ENCODE measurements around the gene ATP2A3. TPM values are rescaled to one million over a fixed set of nuclear protein-coding genes. Genes with fewer than 3 reads are reported as not detected.

The ATP2A3 gene
- total and polyA plus RNA-seq, 2 experiments from 2014 or later: 2.2 to 4.1 TPM

- TF ChIP-seq EZH2 (IDR thresholded peaks at IDR 0.05; ENCODE audit: borderline replicate concordance) (no peak), EZH2phosphoT487 (IDR thresholded peaks at IDR 0.05; ENCODE audit: low read depth, severe bottlenecking, unreplicated experiment) (no peak), CTCF (IDR thresholded peaks at IDR 0.05; ENCODE audit: poor library complexity) (no peak)
- Histone ChIP-seq H2AFZ (no peak overlapping the region), H3K4me3 (no peak overlapping the region), H3K36me3 (replicated peaks; ENCODE audit: insufficient read depth, low read depth) (no peaks in the 10 kb centered on the region), H4K20me1 (ENCODE audit: insufficient read depth, poor library complexity, severe bottlenecking) (no peaks in the 10 kb centered on the region), H3K9me2 (replicated peaks; ENCODE audit: insufficient read depth) (no peaks in the 10 kb centered on the region), H3K9me3 (ENCODE audit: low read depth) (no peaks in the 10 kb centered on the region), H3K4me1 (ENCODE audit: insufficient read depth) (no peaks in the 10 kb centered on the region), H3K4me2 (no peak overlapping the region), H3K27me3 (no peaks in the 10 kb centered on the region), H3K27ac (no peak overlapping the region), H3K79me2 (no peaks in the 10 kb centered on the region)
- DNase-seq (ENCODE audit: low spot score): no peak
- WGBS (ENCODE audit: low lambda C conversion rate, missing lambda C conversion rate): 93% methylated on average over 24 of the region's 24 CpGs
Measured at GRCh38 chr17:3989041-3989886, 25.0 kb upstream of the ATP2A3 start.

GRCh38 chr17:3988297-3989040 lies 24.2 kb upstream of the ATP2A3 start:
- H3K79me2 ChIP-seq: no peaks in the 10 kb centered on the region
- no peak for TF ChIP-seq EZH2 (IDR thresholded peaks at IDR 0.05; ENCODE audit: borderline replicate concordance)
- no peak for TF ChIP-seq CTCF (IDR thresholded peaks at IDR 0.05; ENCODE audit: poor library complexity)
- no peak for TF ChIP-seq EZH2phosphoT487 (IDR thresholded peaks at IDR 0.05; ENCODE audit: low read depth, severe bottlenecking, unreplicated experiment)
- H3K4me3 ChIP-seq: no peak overlapping the region
- no peaks in the 10 kb centered on the region for H3K9me2 ChIP-seq (replicated peaks; ENCODE audit: insufficient read depth)
- no peaks in the 10 kb centered on the region for H3K36me3 ChIP-seq (replicated peaks; ENCODE audit: insufficient read depth, low read depth)
- DNase-seq (ENCODE audit: low spot score): no peak
- H2AFZ ChIP-seq: no peak overlapping the region
- no peaks in the 10 kb centered on the region for H3K4me1 ChIP-seq (ENCODE audit: insufficient read depth)
- H3K27ac ChIP-seq: no peak overlapping the region
- H3K27me3 ChIP-seq: no peaks in the 10 kb centered on the region
- H3K4me2 ChIP-seq: no peak overlapping the region
- H3K9me3 ChIP-seq (ENCODE audit: low read depth): no peaks in the 10 kb centered on the region
- no peaks in the 10 kb centered on the region for H4K20me1 ChIP-seq (ENCODE audit: insufficient read depth, poor library complexity, severe bottlenecking)
- WGBS (ENCODE audit: low lambda C conversion rate, missing lambda C conversion rate): 87% methylated on average over 4 of the region's 4 CpGs

GRCh38 chr17:3986939-3987335 lies 22.7 kb upstream of the ATP2A3 start:
- 89% methylated on average over 8 of the region's 8 CpGs for WGBS (ENCODE audit: low lambda C conversion rate, missing lambda C conversion rate)
- Histone ChIP-seq H3K27ac (no peak overlapping the region), H3K4me3 (no peak overlapping the region), H3K27me3 (no peaks in the 10 kb centered on the region), H3K9me3 (ENCODE audit: low read depth) (no peaks in the 10 kb centered on the region), H2AFZ (no peak overlapping the region), H3K9me2 (replicated peaks; ENCODE audit: insufficient read depth) (no peaks in the 10 kb centered on the region), H3K79me2 (no peaks in the 10 kb centered on the region), H3K4me1 (ENCODE audit: insufficient read depth) (no peaks in the 10 kb centered on the region), H4K20me1 (ENCODE audit: insufficient read depth, poor library complexity, severe bottlenecking) (no peaks in the 10 kb centered on the region), H3K36me3 (replicated peaks; ENCODE audit: insufficient read depth, low read depth) (no peaks in the 10 kb centered on the region), H3K4me2 (no peak overlapping the region)
- no peak for TF ChIP-seq CTCF (IDR thresholded peaks at IDR 0.05; ENCODE audit: poor library complexity)
- TF ChIP-seq EZH2phosphoT487 (IDR thresholded peaks at IDR 0.05; ENCODE audit: low read depth, severe bottlenecking, unreplicated experiment): no peak
- TF ChIP-seq EZH2 (IDR thresholded peaks at IDR 0.05; ENCODE audit: borderline replicate concordance): no peak
- DNase-seq (ENCODE audit: low spot score): no peak

Measured in hepatocyte (in vitro differentiated cells).